Natural killer cell (primary cell): Measurements from ENCODE around the gene MTLN. TPM values are rescaled to one million over a fixed set of nuclear protein-coding genes. Genes with fewer than 3 reads are reported as not detected.

ENCODE experiments used
- ATAC-seq, 3 donors: fragments of 150-1000 bp in 2 of 3; fragments of 200-7000 bp in 1 of 3; cut with Tn5 transposase; 1 replicate in 1 of 3; 2 replicates in 2 of 3; pipeline ENCODE4 v1.10.0; 2021; ENCODE audit warnings: mild to moderate bottlenecking in 2 of 3, moderate library complexity in 2 of 3
- DNase-seq, 2 donors: peaks; one replicate each; pipeline versions ENCODE4 v3.0.0 to v3.0.0-alpha.2; 2013 to 2021; ENCODE audit warnings: mixed read lengths in 1 of 2
- H3K27ac ChIP-seq: one replicate; pipeline ENCODE4 v1.5.1; 2013; ENCODE audit warnings: mild to moderate bottlenecking, low read length
- H3K27me3 ChIP-seq: one replicate; pipeline ENCODE4 v1.6.1; 2013; ENCODE audit warnings: low read length; ENCODE audit not compliant: control insufficient read depth, insufficient read depth
- H3K36me3 ChIP-seq: one replicate; pipeline ENCODE4 v1.6.1; 2013; ENCODE audit warnings: low read length; ENCODE audit not compliant: control insufficient read depth, insufficient read depth
- H3K4me1 ChIP-seq: one replicate; pipeline ENCODE4 v1.6.1; 2013; ENCODE audit warnings: low read length; ENCODE audit not compliant: control insufficient read depth, insufficient read depth
- H3K4me3 ChIP-seq: one replicate; pipeline ENCODE4 v1.5.1; 2013; ENCODE audit warnings: low read length
- H3K9me3 ChIP-seq: one replicate; pipeline ENCODE4 v1.6.1; 2013; ENCODE audit warnings: low read length; ENCODE audit not compliant: control insufficient read depth, insufficient read depth
- H3K27ac Mint-ChIP-seq, 2 donors: one replicate each; pipeline ENCODE4 v1.8.0; 2022; ENCODE audit warnings: mild to moderate bottlenecking in 2 of 2, mixed read lengths in 2 of 2, moderate library complexity in 1 of 2
- H3K27me3 Mint-ChIP-seq, 2 donors: one replicate each; pipeline ENCODE4 v1.8.0; 2022; ENCODE audit warnings: low read depth in 2 of 2, mixed read lengths in 2 of 2
- H3K36me3 Mint-ChIP-seq: one replicate; pipeline ENCODE4 v1.8.0; 2022; ENCODE audit warnings: mixed read lengths
- H3K4me1 Mint-ChIP-seq, 2 donors: one replicate each; pipeline ENCODE4 v1.8.0; 2022; ENCODE audit warnings: mixed read lengths in 2 of 2
- H3K4me3 Mint-ChIP-seq: one replicate; pipeline ENCODE4 v1.8.0; 2022; ENCODE audit warnings: mild to moderate bottlenecking, moderate library complexity, mixed read lengths
- H3K9me3 Mint-ChIP-seq, 2 donors: one replicate each; pipeline ENCODE4 v1.8.0; 2022; ENCODE audit warnings: mixed read lengths in 2 of 2
- WGBS: methylation state at CpG from one replicate; pipeline ENCODE4 v1.1.7; 2013; ENCODE audit warnings: missing lambda C conversion rate; ENCODE audit not compliant: insufficient coverage; 5-methylcytosine and 5-hydroxymethylcytosine counted together
- intact Hi-C: fragments of 100-400 bp; cut with micrococcal nuclease; formaldehyde crosslinking; loops from one replicate; pipeline ENCODE4 v1.14.2; 2022
- total RNA-seq, 4 donors: library from RNA; stranded (reverse); fragments of 120-200 nt in 1 of 4; gene quantifications; one replicate each; pipeline versions ENCODE4 v1.2.3 to v1.2.4, GENCODE V29; 2013 to 2022
- TF ChIP-seq, protein P1 (sequence below): fragments of 200-600 bp; IDR thresholded peaks from one replicate; pipeline ENCODE4 v1.8.0; 2022; ENCODE audit warnings: antibody characterized with exemption

Gene MTLN
- total RNA-seq, 3 donors from 2014 or later (not counting 1 experiment from before 2014, with no cell fraction given), result 6.8 to 14.0 (median 13.1) TPM

DNA sequence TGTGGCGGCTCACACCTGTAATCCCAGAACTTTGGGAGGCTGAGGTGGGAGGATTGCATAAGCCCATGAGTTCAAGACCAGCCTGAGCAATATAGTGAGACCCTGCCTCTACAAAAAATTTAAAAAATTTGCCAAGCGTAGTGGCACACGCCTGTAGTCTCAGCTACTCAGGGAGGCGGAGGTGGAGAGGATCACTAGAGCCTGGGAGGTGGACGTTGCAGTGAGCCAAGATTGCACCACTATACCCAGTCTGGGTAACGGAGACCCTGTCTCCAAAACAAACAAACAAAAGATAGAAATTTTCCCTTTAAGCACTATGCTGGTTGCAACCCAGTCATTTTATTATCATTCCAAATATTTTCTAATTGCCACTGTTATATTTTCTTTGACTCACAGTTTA lies 39.8 kb downstream of the MTLN start:
- TF ChIP-seq, protein P1, sequence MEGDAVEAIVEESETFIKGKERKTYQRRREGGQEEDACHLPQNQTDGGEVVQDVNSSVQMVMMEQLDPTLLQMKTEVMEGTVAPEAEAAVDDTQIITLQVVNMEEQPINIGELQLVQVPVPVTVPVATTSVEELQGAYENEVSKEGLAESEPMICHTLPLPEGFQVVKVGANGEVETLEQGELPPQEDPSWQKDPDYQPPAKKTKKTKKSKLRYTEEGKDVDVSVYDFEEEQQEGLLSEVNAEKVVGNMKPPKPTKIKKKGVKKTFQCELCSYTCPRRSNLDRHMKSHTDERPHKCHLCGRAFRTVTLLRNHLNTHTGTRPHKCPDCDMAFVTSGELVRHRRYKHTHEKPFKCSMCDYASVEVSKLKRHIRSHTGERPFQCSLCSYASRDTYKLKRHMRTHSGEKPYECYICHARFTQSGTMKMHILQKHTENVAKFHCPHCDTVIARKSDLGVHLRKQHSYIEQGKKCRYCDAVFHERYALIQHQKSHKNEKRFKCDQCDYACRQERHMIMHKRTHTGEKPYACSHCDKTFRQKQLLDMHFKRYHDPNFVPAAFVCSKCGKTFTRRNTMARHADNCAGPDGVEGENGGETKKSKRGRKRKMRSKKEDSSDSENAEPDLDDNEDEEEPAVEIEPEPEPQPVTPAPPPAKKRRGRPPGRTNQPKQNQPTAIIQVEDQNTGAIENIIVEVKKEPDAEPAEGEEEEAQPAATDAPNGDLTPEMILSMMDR, result no peak
- Mint-ChIP-seq H3K9me3 (no peaks in the 10 kb centered on the region), H3K27ac (no peak overlapping the region), H3K4me1 (peaks cover 0 to 5% of the 10 kb centered on the region in 2 donors), H3K36me3 (no peaks in the 10 kb centered on the region), H3K27me3 (peaks cover 13 to 25% of the 10 kb centered on the region in 2 donors), H3K4me3 (no peak overlapping the region)
- no peak for DNase-seq
- WGBS, result 95% methylated on average over 5 of the region's 6 CpGs
- H3K4me3 ChIP-seq, result no peak overlapping the region
- no peaks in the 10 kb centered on the region for H3K27me3 ChIP-seq
- no peaks in the 10 kb centered on the region for H3K4me1 ChIP-seq
- no peaks in the 10 kb centered on the region for H3K36me3 ChIP-seq
- H3K9me3 ChIP-seq, result no peaks in the 10 kb centered on the region
- no peak overlapping the region for H3K27ac ChIP-seq
- intact Hi-C loops, result no loop called here
- ATAC-seq, result no peak

DNA sequence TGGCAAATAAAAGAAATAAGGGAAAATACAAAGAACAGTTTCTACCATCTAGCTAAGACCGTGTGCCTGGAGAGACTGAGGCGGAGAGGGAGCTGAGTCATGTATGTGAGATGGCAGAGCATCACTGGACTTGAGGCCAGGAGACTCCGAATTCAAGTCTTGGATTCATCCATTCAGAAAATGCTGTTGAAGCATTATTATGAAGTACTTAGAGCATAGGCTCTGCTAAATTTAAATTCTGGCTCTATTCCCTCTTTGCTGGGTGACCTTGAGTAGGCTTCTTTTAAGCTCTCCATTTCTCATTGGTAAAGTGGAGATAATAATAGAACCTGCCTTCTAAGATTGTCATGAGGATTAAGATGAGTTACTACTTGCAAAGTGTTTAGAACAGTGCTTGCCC lies 42.2 kb downstream of the MTLN start:
- Mint-ChIP-seq H3K36me3 (no peaks in the 10 kb centered on the region), H3K4me1 (peaks cover 0 to 5% of the 10 kb centered on the region in 2 donors), H3K27ac (no peak overlapping the region), H3K27me3 (peaks cover 6 to 9% of the 10 kb centered on the region in 2 donors), H3K9me3 (no peaks in the 10 kb centered on the region), H3K4me3 (no peak overlapping the region)
- no peaks in the 10 kb centered on the region for H3K27me3 ChIP-seq
- DNase-seq (no peak), ATAC-seq (no peak)
- no peaks in the 10 kb centered on the region for H3K36me3 ChIP-seq
- TF ChIP-seq, protein P1, result no peak
- H3K27ac ChIP-seq, result no peak overlapping the region
- no peaks in the 10 kb centered on the region for H3K9me3 ChIP-seq
- H3K4me1 ChIP-seq, result no peaks in the 10 kb centered on the region
- H3K4me3 ChIP-seq, result no peak overlapping the region
- WGBS, result 95% methylated on average over 3 of the region's 3 CpGs
- intact Hi-C loops, result no loop called here

DNA sequence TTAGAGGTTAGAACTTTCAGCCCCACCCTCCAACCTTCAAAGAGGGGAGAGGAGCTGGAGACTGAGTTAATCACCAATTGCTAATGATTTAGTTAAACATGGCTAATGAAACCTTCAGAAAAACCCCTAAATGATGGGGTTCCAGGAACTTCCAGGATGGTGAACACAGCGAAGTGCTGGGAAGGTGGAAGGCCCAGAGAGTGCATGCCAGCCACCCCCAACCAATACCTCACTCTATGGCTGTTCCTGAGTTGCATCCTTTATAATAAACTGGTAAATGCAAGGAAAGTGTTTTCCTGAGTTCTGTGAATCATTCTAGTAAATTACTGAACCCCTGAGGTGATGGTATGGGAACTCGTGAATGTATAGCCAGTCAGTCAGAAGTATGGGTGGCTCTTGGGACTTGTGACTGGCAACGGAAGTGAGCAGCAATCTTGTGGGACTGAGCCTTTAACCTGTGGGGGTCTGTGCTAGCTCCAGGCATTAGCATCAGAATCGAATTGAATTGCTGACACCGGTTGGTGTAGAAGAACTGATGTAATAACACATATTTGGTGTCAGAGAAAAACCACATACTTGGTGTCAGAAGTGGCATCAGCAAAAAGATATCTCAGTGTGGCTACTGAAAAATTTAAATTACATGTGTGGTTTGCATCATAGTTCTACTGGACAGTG lies 44.9 kb downstream of the MTLN start:
- Mint-ChIP-seq H3K4me1 (peaks cover 0 to 5% of the 10 kb centered on the region in 2 donors), H3K9me3 (no peaks in the 10 kb centered on the region), H3K27me3 (peaks cover 3 to 13% of the 10 kb centered on the region in 2 donors), H3K36me3 (no peaks in the 10 kb centered on the region), H3K27ac (no peak overlapping the region), H3K4me3 (no peak overlapping the region)
- Histone ChIP-seq H3K9me3 (no peaks in the 10 kb centered on the region), H3K4me3 (no peak overlapping the region), H3K4me1 (no peaks in the 10 kb centered on the region), H3K36me3 (no peaks in the 10 kb centered on the region), H3K27me3 (no peaks in the 10 kb centered on the region), H3K27ac (no peak overlapping the region)
- intact Hi-C loops, result no loop called here
- ATAC-seq (no peak), DNase-seq (no peak)
- TF ChIP-seq, protein P1, result no peak
- 85% methylated on average over 5 of the region's 5 CpGs for WGBS

DNA sequence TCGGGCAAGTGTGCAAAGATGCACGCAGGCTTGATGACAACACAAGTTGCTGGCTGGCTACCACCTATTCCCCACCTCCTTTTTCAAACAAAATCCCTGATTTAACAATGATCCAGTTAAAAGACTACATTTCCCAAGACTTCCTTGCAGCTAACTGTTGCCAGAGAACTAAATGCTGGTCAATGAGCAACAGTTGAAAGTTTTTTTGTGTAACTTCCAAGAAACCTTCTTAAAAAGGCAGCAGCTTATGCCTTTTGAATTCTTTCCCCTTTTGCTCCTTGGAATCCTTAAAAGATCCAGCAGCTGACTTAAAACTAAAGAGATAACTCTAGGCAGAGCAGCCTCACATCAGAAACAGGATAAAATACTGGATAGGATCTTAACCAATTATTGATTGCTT lies 46.1 kb downstream of the MTLN start:
- Histone ChIP-seq H3K4me3 (no peak overlapping the region), H3K4me1 (no peaks in the 10 kb centered on the region), H3K27me3 (no peaks in the 10 kb centered on the region), H3K36me3 (no peaks in the 10 kb centered on the region), H3K27ac (no peak overlapping the region), H3K9me3 (no peaks in the 10 kb centered on the region)
- no peaks in the 10 kb centered on the region for H3K36me3 Mint-ChIP-seq
- peaks cover 12 to 15% of the 10 kb centered on the region in 2 donors for H3K27me3 Mint-ChIP-seq
- TF ChIP-seq, protein P1, result no peak
- no peaks in the 10 kb centered on the region for H3K9me3 Mint-ChIP-seq
- no peak for ATAC-seq
- H3K4me3 Mint-ChIP-seq, result no peak overlapping the region
- intact Hi-C loops, result no loop called here
- 92% methylated on average over 2 of the region's 2 CpGs for WGBS
- no peak overlapping the region for H3K27ac Mint-ChIP-seq
- peaks cover 0 to 5% of the 10 kb centered on the region in 2 donors for H3K4me1 Mint-ChIP-seq
- no peak for DNase-seq
